Keratinocyte (primary cell): ENCODE measurements around the gene HS3ST3A1.

ENCODE experiments used
- EZH2 ChIP-seq: IDR thresholded peaks from one replicate; pipeline ENCODE4 v1.6.1; 2012; ENCODE audit warnings: inconsistent platforms, mild to moderate bottlenecking, low read length, moderate library complexity
- TF ChIP-seq, protein P1 (sequence below), 3 experiments: IDR thresholded peaks in 1 of 3; conservative IDR thresholded peaks in 1 of 3; optimal IDR thresholded peaks in 1 of 3; 2 replicates in 2 of 3; 3 replicates in 1 of 3; pipeline versions ENCODE3 to v1.5.1; 2011; ENCODE audit warnings: low read length in 3 of 3, mild to moderate bottlenecking in 3 of 3, moderate library complexity in 2 of 3, control low read depth in 1 of 3, inconsistent platforms in 1 of 3; ENCODE audit not compliant: insufficient read depth in 2 of 3; ENCODE audit errors: extremely low read depth in 1 of 3

DNA sequence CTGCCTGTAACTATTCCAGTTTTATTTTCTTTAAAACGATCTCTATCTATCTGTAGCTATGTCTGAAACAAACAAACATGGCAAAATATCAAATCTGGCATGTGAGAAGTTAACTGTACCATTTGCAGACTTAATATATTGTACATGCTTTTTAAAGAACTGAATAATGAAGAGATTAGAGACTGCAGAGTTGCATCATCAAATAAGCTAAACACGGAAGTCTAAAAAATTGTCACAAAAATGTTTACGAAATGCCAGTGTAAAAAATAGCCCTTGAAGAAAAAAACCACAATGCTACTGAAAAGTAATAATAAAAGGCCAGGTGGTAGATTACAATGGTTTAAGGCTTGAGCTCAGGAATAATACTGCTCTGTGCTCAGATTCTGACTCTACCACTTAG, 43.1 kb downstream of the HS3ST3A1 start:
- TF ChIP-seq, protein P1, sequence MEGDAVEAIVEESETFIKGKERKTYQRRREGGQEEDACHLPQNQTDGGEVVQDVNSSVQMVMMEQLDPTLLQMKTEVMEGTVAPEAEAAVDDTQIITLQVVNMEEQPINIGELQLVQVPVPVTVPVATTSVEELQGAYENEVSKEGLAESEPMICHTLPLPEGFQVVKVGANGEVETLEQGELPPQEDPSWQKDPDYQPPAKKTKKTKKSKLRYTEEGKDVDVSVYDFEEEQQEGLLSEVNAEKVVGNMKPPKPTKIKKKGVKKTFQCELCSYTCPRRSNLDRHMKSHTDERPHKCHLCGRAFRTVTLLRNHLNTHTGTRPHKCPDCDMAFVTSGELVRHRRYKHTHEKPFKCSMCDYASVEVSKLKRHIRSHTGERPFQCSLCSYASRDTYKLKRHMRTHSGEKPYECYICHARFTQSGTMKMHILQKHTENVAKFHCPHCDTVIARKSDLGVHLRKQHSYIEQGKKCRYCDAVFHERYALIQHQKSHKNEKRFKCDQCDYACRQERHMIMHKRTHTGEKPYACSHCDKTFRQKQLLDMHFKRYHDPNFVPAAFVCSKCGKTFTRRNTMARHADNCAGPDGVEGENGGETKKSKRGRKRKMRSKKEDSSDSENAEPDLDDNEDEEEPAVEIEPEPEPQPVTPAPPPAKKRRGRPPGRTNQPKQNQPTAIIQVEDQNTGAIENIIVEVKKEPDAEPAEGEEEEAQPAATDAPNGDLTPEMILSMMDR (optimal IDR thresholded peaks at IDR 0.05 in 1 of 3, IDR thresholded peaks at IDR 0.05 in 1 of 3, conservative IDR thresholded peaks at IDR 0.05 in 1 of 3; ENCODE audit: extremely low read depth in 1 of 3, insufficient read depth in 2 of 3, low read length in 3 of 3) = no peak
- TF ChIP-seq EZH2 = no peak
